ENCODE results near the gene TUBG2.
"Not testable (repeated sequence)": the region's sequence is repeated elsewhere in the genome, so short reads cannot be mapped to it uniquely, and the experiment has no call there.

TUBG2 gene

GRCh38 chr17:42659079-42659931 is at the start of gene TUBG2:
Gene TUBG2, plus strand, starts transcription at chr17:42659284. Its CDS starts 220 bp downstream, at chr17:42659504.
- peak; percentile 80 for DNase-seq

- not testable (repeated sequence) for DNase-seq
Observed at GRCh38 chr17:42609814-42610801, 49.0 kb upstream of the TUBG2 start.

- no peak for DNase-seq
Observed at GRCh38 chr17:42612013-42612412, 47.1 kb upstream of the TUBG2 start.

GRCh38 chr17:42613699-42614295 is 45.3 kb upstream of the TUBG2 start:
- DNase-seq, result no peak

GRCh38 chr17:42617956-42618431 is 41.1 kb upstream of the TUBG2 start:
- DNase-seq, result no peak

- no peak for DNase-seq
Observed at GRCh38 chr17:42618442-42619150, 40.5 kb upstream of the TUBG2 start.

- DNase-seq, result not testable (repeated sequence)
Observed at GRCh38 chr17:42621987-42622386, 37.1 kb upstream of the TUBG2 start.

GRCh38 chr17:42623271-42623670 is 35.8 kb upstream of the TUBG2 start:
- DNase-seq, result no peak

GRCh38 chr17:42623732-42624596 is 35.1 kb upstream of the TUBG2 start:
- DNase-seq, result peak; percentile 65

GRCh38 chr17:42627032-42627764 is 31.9 kb upstream of the TUBG2 start:
- DNase-seq, result not testable (repeated sequence)

GRCh38 chr17:42629411-42630009 is 29.6 kb upstream of the TUBG2 start:
- DNase-seq, result no peak

- no peak for DNase-seq
Observed at GRCh38 chr17:42632949-42633444, 26.1 kb upstream of the TUBG2 start.

GRCh38 chr17:42639525-42640113 is 19.5 kb upstream of the TUBG2 start:
- no peak for DNase-seq

GRCh38 chr17:42640121-42640520 is 19.0 kb upstream of the TUBG2 start:
- DNase-seq, result no peak

- no peak for DNase-seq
Observed at GRCh38 chr17:42642336-42642735, 16.7 kb upstream of the TUBG2 start.

GRCh38 chr17:42647778-42648177 is 11.3 kb upstream of the TUBG2 start:
- DNase-seq, result no peak

GRCh38 chr17:42651392-42651791 is 7.7 kb upstream of the TUBG2 start:
- DNase-seq, result no peak

GRCh38 chr17:42653179-42654124 is 5.6 kb upstream of the TUBG2 start:
- DNase-seq, result no peak
